H1 (cell line): ENCODE measurements around the gene OSBPL3. TPM values are rescaled to one million over a fixed set of nuclear protein-coding genes. Genes with fewer than 3 reads are reported as not detected.

Source experiments
- CTCF ChIA-PET: fragments of 300-600 bp; sonication (Branson Sonifier 250); formaldehyde crosslinking; loops from one replicate; lab custom pipeline; 2021; ENCODE audit not compliant: partially characterized antibody; lab: Charles Lee
- POLR2A ChIA-PET: fragments of 300-600 bp; sonication (Branson Sonifier 250); formaldehyde crosslinking; loops from one replicate; lab custom pipeline; 2021; ENCODE audit warnings: inconsistent platforms; ENCODE audit not compliant: partially characterized antibody; lab: Charles Lee
- DNase-seq, 2 experiments: peaks; one replicate each; pipeline versions ENCODE4 v3.0.0 to v3.0.0-alpha.2; 2010 to 2022; ENCODE audit warnings: low spot score in 2 of 2, low read depth in 1 of 2, mixed read lengths in 1 of 2
- FAIRE-seq: peaks from 2 replicates; lab custom pipeline; 2011; peaks lifted over from hg19 to GRCh38; lab: Jason Lieb, UNC
- H2AFZ ChIP-seq: 2 replicates; pipeline ENCODE4 v1.8.1; 2012; ENCODE audit warnings: low read length, inconsistent platforms
- H2AK5ac ChIP-seq: 2 replicates; pipeline ENCODE4 v1.6.1; 2013; ENCODE audit warnings: low read depth, low read length
- H2BK120ac ChIP-seq: replicated peaks from 2 replicates; pipeline ENCODE3; 2013; ENCODE audit warnings: low read depth, low read length, inconsistent platforms
- H2BK12ac ChIP-seq: 2 replicates; pipeline ENCODE4 v1.6.1; 2013; ENCODE audit warnings: low read depth, low read length
- H2BK15ac ChIP-seq: 2 replicates; pipeline ENCODE4 v1.6.1; 2013; ENCODE audit warnings: low read length
- H2BK20ac ChIP-seq: 2 replicates; pipeline ENCODE4 v1.6.1; 2013; ENCODE audit warnings: low read length
- H2BK5ac ChIP-seq: 2 replicates; pipeline ENCODE4 v1.6.1; 2013; ENCODE audit warnings: low read depth, low read length
- H3K14ac ChIP-seq: 2 replicates; pipeline ENCODE4 v1.6.1; 2013; ENCODE audit warnings: inconsistent platforms; ENCODE audit not compliant: insufficient read length
- H3K18ac ChIP-seq: 2 replicates; pipeline ENCODE4 v1.6.1; 2013; ENCODE audit warnings: low read length; ENCODE audit errors: extremely low read depth
- H3K23ac ChIP-seq: 2 replicates; pipeline ENCODE4 v1.6.1; 2013; ENCODE audit warnings: inconsistent platforms; ENCODE audit not compliant: insufficient read length
- H3K23me2 ChIP-seq: 2 replicates; pipeline ENCODE4 v1.6.1; 2013; ENCODE audit warnings: low read depth, low read length
- H3K27ac ChIP-seq: 2 replicates; pipeline ENCODE4 v1.6.1; 2011; ENCODE audit warnings: low read depth, low read length, inconsistent platforms
- H3K27me3 ChIP-seq, 4 experiments: replicated peaks in 1 of 4; 1 replicate in 1 of 4; 2 replicates in 3 of 4; pipeline versions ENCODE4 v1.6.1 to v1.8.1; 2011 to 2013; ENCODE audit warnings: low read length in 3 of 4, mild to moderate bottlenecking in 3 of 4, inconsistent platforms in 2 of 4, mixed read lengths in 2 of 4, moderate library complexity in 1 of 4; ENCODE audit not compliant: control insufficient read depth in 3 of 4, insufficient read depth in 3 of 4; ENCODE audit errors: extremely low read depth in 1 of 4
- H3K36me3 ChIP-seq, 4 experiments: 2 replicates each; pipeline versions ENCODE4 v1.6.1 to v1.8.1; 2011 to 2013; ENCODE audit warnings: mild to moderate bottlenecking in 4 of 4, low read length in 3 of 4, moderate library complexity in 2 of 4, control low read depth in 1 of 4, inconsistent platforms in 1 of 4; ENCODE audit not compliant: insufficient read depth in 4 of 4, control insufficient read depth in 2 of 4
- H3K4ac ChIP-seq: replicated peaks from 2 replicates; pipeline ENCODE3; 2013; ENCODE audit warnings: low read length, low read depth, mixed read lengths, inconsistent platforms; ENCODE audit not compliant: insufficient read length
- H3K4me1 ChIP-seq, 4 experiments: replicated peaks in 1 of 4; 1 replicate in 1 of 4; 2 replicates in 3 of 4; pipeline versions ENCODE4 v1.6.1 to v1.8.1; 2011 to 2013; ENCODE audit warnings: low read length in 3 of 4, inconsistent platforms in 2 of 4, mixed read lengths in 1 of 4; ENCODE audit not compliant: insufficient read depth in 4 of 4, control insufficient read depth in 3 of 4
- H3K4me2 ChIP-seq, 2 experiments: 2 replicates each; pipeline versions ENCODE4 v1.6.1 to v1.8.1; 2011 to 2013; ENCODE audit warnings: low read depth in 2 of 2, low read length in 2 of 2, control low read depth in 1 of 2, inconsistent platforms in 1 of 2, mild to moderate bottlenecking in 1 of 2; ENCODE audit not compliant: insufficient read depth in 1 of 2
- H3K4me3 ChIP-seq, 4 experiments: fragments of 200-600, 300-600 bp in 1 of 4; sonication (generic), shearing (Covaris generic), sonication (Bioruptor Twin) in 1 of 4; 2 replicates each; pipeline versions ENCODE4 v1.5.1 to v1.8.1; 2011 to 2016; ENCODE audit warnings: low read length in 4 of 4, low read depth in 3 of 4, control low read depth in 2 of 4, inconsistent platforms in 2 of 4, mild to moderate bottlenecking in 2 of 4, mixed read lengths in 1 of 4, moderate library complexity in 1 of 4; ENCODE audit not compliant: insufficient read depth in 2 of 4; ENCODE audit errors: extremely low read depth in 1 of 4
- H3K56ac ChIP-seq: replicated peaks from 2 replicates; pipeline ENCODE3; 2013; ENCODE audit warnings: low read depth, mild to moderate bottlenecking, mixed read lengths, low read length, inconsistent platforms; ENCODE audit not compliant: insufficient read length
- H3K79me1 ChIP-seq: 2 replicates; pipeline ENCODE4 v1.6.1; 2013; ENCODE audit warnings: low read depth, low read length, control low read depth
- H3K79me2 ChIP-seq, 2 experiments: 2 replicates each; pipeline versions ENCODE4 v1.6.1 to v1.8.1; 2012 to 2013; ENCODE audit warnings: low read length in 2 of 2, mild to moderate bottlenecking in 2 of 2, inconsistent platforms in 1 of 2; ENCODE audit not compliant: insufficient read depth in 2 of 2, control insufficient read depth in 1 of 2
- H3K9ac ChIP-seq, 4 experiments: replicated peaks in 1 of 4; 1 replicate in 1 of 4; 2 replicates in 3 of 4; pipeline versions ENCODE4 v1.6.1 to v1.8.1; 2011 to 2013; ENCODE audit warnings: low read depth in 3 of 4, low read length in 3 of 4, control low read depth in 2 of 4, mild to moderate bottlenecking in 2 of 4, moderate library complexity in 2 of 4, inconsistent platforms in 1 of 4; ENCODE audit errors: extremely low read depth in 1 of 4
- H3K9me3 ChIP-seq, 2 experiments: 2 replicates each; pipeline versions ENCODE4 v1.6.1 to v1.8.1; 2012 to 2013; ENCODE audit warnings: mild to moderate bottlenecking in 2 of 2, moderate library complexity in 2 of 2, control low read depth in 1 of 2, inconsistent platforms in 1 of 2, low read depth in 1 of 2, low read length in 1 of 2, mixed read lengths in 1 of 2; ENCODE audit not compliant: insufficient read depth in 2 of 2
- H4K20me1 ChIP-seq, 2 experiments: replicated peaks in 1 of 2; 2 replicates each; pipeline versions ENCODE3 to v1.8.1; 2011 to 2013; ENCODE audit warnings: inconsistent platforms in 2 of 2, low read length in 2 of 2, mild to moderate bottlenecking in 1 of 2; ENCODE audit not compliant: insufficient read depth in 2 of 2, control insufficient read depth in 1 of 2
- H4K5ac ChIP-seq: 2 replicates; pipeline ENCODE4 v1.6.1; 2013; ENCODE audit warnings: low read length, low read depth, mixed read lengths, inconsistent platforms; ENCODE audit not compliant: insufficient read length
- H4K8ac ChIP-seq: 2 replicates; pipeline ENCODE4 v1.8.0; 2013; ENCODE audit warnings: mild to moderate bottlenecking, moderate library complexity, low read length, inconsistent platforms; ENCODE audit not compliant: insufficient read depth; ENCODE audit errors: extremely low read depth
- H4K91ac ChIP-seq: replicated peaks from 2 replicates; pipeline ENCODE3; 2013; ENCODE audit warnings: low read length, mixed read lengths, inconsistent platforms; ENCODE audit not compliant: insufficient read length
- ASH2L ChIP-seq: fragments of 200-600, 300-600 bp; sonication (generic); IDR thresholded peaks from one replicate; pipeline ENCODE4 v1.7.1; 2017; ENCODE audit warnings: low read length
- CBX5 ChIP-seq: fragments of 300-800, 300-1000 bp; sonication (generic); IDR thresholded peaks from 2 replicates; pipeline ENCODE4 v1.7.1; 2016; ENCODE audit warnings: antibody characterized with exemption, low read length, low read depth
- CEBPB ChIP-seq: IDR thresholded peaks from 2 replicates; pipeline ENCODE4 v1.6.1; 2012; ENCODE audit warnings: low read depth, low read length
- CHD2 ChIP-seq: IDR thresholded peaks from 2 replicates; pipeline ENCODE4 v1.6.1; 2012; ENCODE audit warnings: low read length, improper control_type of control experiment
- KDM1A ChIP-seq: fragments of 200-600, 300-600 bp; sonication (generic); IDR thresholded peaks from 2 replicates; pipeline ENCODE4 v1.7.1; 2016; ENCODE audit warnings: mild to moderate bottlenecking, low read length, borderline replicate concordance
- MAX ChIP-seq: IDR thresholded peaks from 2 replicates; pipeline ENCODE4 v1.6.1; 2012; ENCODE audit warnings: inconsistent platforms
- RAD21 ChIP-seq, 2 experiments: IDR thresholded peaks in 1 of 2; conservative IDR thresholded peaks in 1 of 2; 2 replicates each; pipeline ENCODE4 v1.6.1; 2011; ENCODE audit warnings: low read depth in 2 of 2, low read length in 2 of 2, improper control_type of control experiment in 1 of 2, inconsistent platforms in 1 of 2, mild to moderate bottlenecking in 1 of 2, moderate library complexity in 1 of 2
- RFX5 ChIP-seq: IDR thresholded peaks from 2 replicates; pipeline ENCODE4 v1.6.1; 2011; ENCODE audit warnings: low read depth, low read length, improper control_type of control experiment, borderline replicate concordance
- RXRA ChIP-seq: IDR thresholded peaks from 2 replicates; pipeline ENCODE4 v1.6.1; 2011; ENCODE audit warnings: low read depth, mild to moderate bottlenecking, low read length, moderate library complexity; ENCODE audit not compliant: insufficient read depth
- TBP ChIP-seq: IDR thresholded peaks from 2 replicates; pipeline ENCODE4 v1.6.1; 2011; ENCODE audit warnings: low read depth, low read length, improper control_type of control experiment
- TEAD4 ChIP-seq: IDR thresholded peaks from 2 replicates; pipeline ENCODE4 v1.6.1; 2012; ENCODE audit warnings: low read depth, low read length, inconsistent platforms, mixed read lengths
- WGBS, 2 experiments: shearing (Covaris generic) in 1 of 2; methylation state at CpG; one replicate each; pipeline versions ENCODE4 v1.1.6 to v1.1.7; 2013 to 2015; ENCODE audit warnings: low lambda C conversion rate in 2 of 2, mixed read lengths in 2 of 2, inconsistent platforms in 1 of 2, low coverage in 1 of 2, missing lambda C conversion rate in 1 of 2; ENCODE audit not compliant: insufficient replicate concordance in 2 of 2, insufficient coverage in 1 of 2, insufficient read length in 1 of 2; ENCODE audit errors: extremely low coverage in 1 of 2, missing lambda C conversion rate in 1 of 2; 5-methylcytosine and 5-hydroxymethylcytosine counted together
- polyA plus RNA-seq, 7 experiments: library from polyadenylated mRNA; depleted of rRNA in 3 of 7; stranded (reverse) in 5 of 7; unstranded in 2 of 7; fragments of >200 nt in 5 of 7; fragments of 200-250 nt in 2 of 7; gene quantifications; 1 replicate in 5 of 7; 2 replicates in 1 of 7; 4 replicates in 1 of 7; pipeline versions ENCODE4 v1.2.1 to v1.2.3, GENCODE V29; 2011 to 2013; ENCODE audit warnings: missing spikeins in 2 of 7, mixed read lengths in 2 of 7
- total RNA-seq: library from RNA; stranded (reverse); fragmentation: NEBNext Ultra II Directional; extraction: Animal tissue kit (Norgen Biotek cat#: 25700); gene quantifications from 2 replicates; pipeline ENCODE4 v1.2.1, GENCODE V29; 2021

The OSBPL3 gene
- total and polyA plus RNA-seq, 2 of the 8 experiments (the other 6 are each of a cell fraction or from before 2014, with no cell fraction given), result 2.8 to 13.9 TPM

GRCh38 chr7:24975644-24976260 is 4.2 kb downstream of the OSBPL3 start:
- Histone ChIP-seq H3K14ac (no peak overlapping the region), H3K18ac (no peak overlapping the region), H3K4me3 (no peak overlapping the region), H3K4ac (no peak overlapping the region), H3K56ac (no peak overlapping the region), H2AFZ (no peak overlapping the region), H3K79me1 (no peaks in the 10 kb centered on the region; the same call in 1 of the 2 replicates), H4K5ac (no peak overlapping the region), H3K27me3 (peaks cover under 1 to 15% (median 10%) of the 10 kb centered on the region in 4 experiments; a peak in 6 of 7 replicates), H2AK5ac (no peak overlapping the region), H2BK15ac (no peak overlapping the region), H4K91ac (no peak overlapping the region), H3K4me1 (peaks cover 5 to 21% (median 12%) of the 10 kb centered on the region in 4 experiments), H2BK120ac (no peak overlapping the region), H2BK5ac (no peak overlapping the region), H3K79me2 (peaks cover 0 to 44% of the 10 kb centered on the region in 2 experiments; a peak in 2 of 4 replicates), H3K4me2 (no peak overlapping the region), H4K8ac (no peak overlapping the region), H2BK12ac (no peak overlapping the region), H3K9me3 (no peaks in the 10 kb centered on the region), H3K23me2 (peaks cover 10% of the 10 kb centered on the region; the same call in 1 of the 2 replicates), H2BK20ac (no peak overlapping the region), H3K23ac (no peak overlapping the region), H4K20me1 (peaks cover 0 to 6% of the 10 kb centered on the region in 2 experiments), H3K9ac (no peak overlapping the region), H3K36me3 (no peaks in the 10 kb centered on the region), H3K27ac (no peak overlapping the region)
- 76% methylated on average over 4 of the region's 4 CpGs; no CpG with 5 or more reads in 1 of the 2 experiments for WGBS, 2 experiments
- ChIA-PET POLR2A (no interaction called here), CTCF (interaction anchor here (1.5 kb wide), 1 partner anchor 94 kb away, joined by 3 read pairs; no protein-coding TSS in a partner anchor)
- DNase-seq (no peak), FAIRE-seq (no peak)
- TF ChIP-seq RXRA (no peak), MAX (no peak), CEBPB (no peak), RFX5 (no peak), CBX5 (no peak), ASH2L (no peak), KDM1A (no peak), TBP (no peak), RAD21 (IDR thresholded peaks at IDR 0.05 in 1 of 2, conservative IDR thresholded peaks at IDR 0.05 in 1 of 2; ENCODE audit: low read depth in 2 of 2, low read length in 2 of 2) (no peak), TEAD4 (no peak), CHD2 (no peak)
